HepG2 (cell line): ENCODE data around the gene ATXN1L. TPM values are rescaled to one million over a fixed set of nuclear protein-coding genes. Genes with fewer than 3 reads are reported as not detected.

Experiments
- ATAC-seq: fragments of 200-7000 bp; cut with Tn5 transposase; 3 replicates; pipeline ENCODE4 v1.9.1; 2020; ENCODE audit warnings: mild to moderate bottlenecking, moderate library complexity
- BruUV-seq: library from RNA; stranded (reverse); fragments of 400-500 nt; replicated peaks from 2 replicates; lab custom pipeline; 2021; lab: Mats Ljungman, UMichigan
- CTCF ChIA-PET: fragments of 300-600 bp; formaldehyde crosslinking; extraction: SDS; loops from one replicate; lab custom pipeline; 2021; ENCODE audit warnings: low total read pairs, inconsistent platforms, low intra/inter-chr PET ratio; lab: Yijun Ruan, JAX
- POLR2A ChIA-PET: fragments of 350-600 bp; sonication (Branson Sonifier 250); formaldehyde crosslinking; loops from one replicate; lab custom pipeline; 2020; ENCODE audit warnings: antibody characterized with exemption, inconsistent platforms; lab: Yijun Ruan, JAX
- DNase-seq: peaks from one replicate; pipeline ENCODE4 v3.0.0-alpha.2; 2015; ENCODE audit warnings: low spot score
- FAIRE-seq: peaks from 3 replicates; lab custom pipeline; 2011; peaks lifted over from hg19 to GRCh38; lab: Jason Lieb, UNC
- H2AFZ ChIP-seq: one replicate; pipeline ENCODE4 v1.6.1; 2011; ENCODE audit warnings: low read length, inconsistent platforms
- H3K27ac ChIP-seq: fragments of 300-600 bp; 3 replicates; pipeline ENCODE4 v1.8.0; 2011; ENCODE audit warnings: mixed run types, mild to moderate bottlenecking, mixed read lengths, low read length, inconsistent platforms; ENCODE audit not compliant: insufficient read depth; ENCODE audit errors: extremely low read length
- H3K27me3 ChIP-seq, 2 experiments: fragments of 200-600 bp in 1 of 2; 2 replicates in 1 of 2; 3 replicates in 1 of 2; pipeline versions ENCODE4 v1.6.0 to v1.8.0; 2011; ENCODE audit warnings: low read length in 2 of 2, mild to moderate bottlenecking in 2 of 2, moderate library complexity in 2 of 2, inconsistent platforms in 1 of 2; ENCODE audit not compliant: insufficient read depth in 2 of 2, control insufficient read depth in 1 of 2
- H3K36me3 ChIP-seq, 2 experiments: fragments of 200-600 bp in 1 of 2; replicated peaks in 1 of 2; 2 replicates in 1 of 2; 3 replicates in 1 of 2; pipeline versions ENCODE4 v1.5.1 to v1.8.0; 2011; ENCODE audit warnings: low read length in 2 of 2, inconsistent platforms in 1 of 2; ENCODE audit not compliant: insufficient read depth in 2 of 2, control insufficient read depth in 1 of 2
- H3K4me1 ChIP-seq: 2 replicates; pipeline ENCODE4 v1.5.1; 2012; ENCODE audit warnings: low read length, inconsistent platforms; ENCODE audit not compliant: insufficient read depth
- H3K4me2 ChIP-seq: 2 replicates; pipeline ENCODE4 v1.6.0; 2011; ENCODE audit warnings: low read depth, low read length, inconsistent platforms
- H3K4me3 ChIP-seq, 3 experiments: fragments of 200-600 bp in 1 of 3; sonication (generic), shearing (Covaris generic) in 1 of 3; replicated peaks in 1 of 3; 2 replicates each; pipeline ENCODE4 v1.5.1; 2011 to 2016; ENCODE audit warnings: low read length in 3 of 3, inconsistent platforms in 2 of 3, low read depth in 2 of 3, mild to moderate bottlenecking in 2 of 3, control low read depth in 1 of 3, mixed read lengths in 1 of 3; ENCODE audit not compliant: insufficient read depth in 1 of 3
- H3K79me2 ChIP-seq: one replicate; pipeline ENCODE4 v1.6.1; 2011; ENCODE audit warnings: low read length, inconsistent platforms; ENCODE audit not compliant: insufficient read depth
- H3K9ac ChIP-seq: 2 replicates; pipeline ENCODE4 v1.6.0; 2011; ENCODE audit warnings: mild to moderate bottlenecking, low read depth, low read length, inconsistent platforms; ENCODE audit not compliant: insufficient read depth
- H3K9me3 ChIP-seq: 2 replicates; pipeline ENCODE4 v1.5.1; 2012; ENCODE audit warnings: mild to moderate bottlenecking, low read length
- H4K20me1 ChIP-seq: 2 replicates; pipeline ENCODE4 v1.6.0; 2011; ENCODE audit warnings: inconsistent platforms, mild to moderate bottlenecking, low read length, moderate library complexity; ENCODE audit not compliant: insufficient read depth
- BATF2 ChIP-seq: sonication (generic); formaldehyde crosslinking; IDR thresholded peaks from 2 replicates; pipeline ENCODE4 v1.8.0; 2022; ENCODE audit warnings: mild to moderate bottlenecking, missing genetic modification reagents, moderate library complexity
- ELK4 ChIP-seq: sonication (generic); formaldehyde crosslinking; IDR thresholded peaks from 2 replicates; pipeline ENCODE4 v1.9.0; 2021; ENCODE audit warnings: missing genetic modification reagents, borderline replicate concordance
- ETS1 ChIP-seq: sonication (generic); formaldehyde crosslinking; IDR thresholded peaks from 2 replicates; pipeline ENCODE4 v1.4.0; 2020; ENCODE audit warnings: missing genetic modification reagents
- HBP1 ChIP-seq: IDR thresholded peaks from 2 replicates; pipeline ENCODE4 v1.6.1; 2016; ENCODE audit warnings: low read depth, control low read depth
- NR1H2 ChIP-seq: sonication (generic); formaldehyde crosslinking; IDR thresholded peaks from 2 replicates; pipeline ENCODE4 v1.8.1; 2022; ENCODE audit warnings: low read depth, missing genetic modification reagents, borderline replicate concordance
- TCF7 ChIP-seq: sonication (generic); IDR thresholded peaks from 2 replicates; pipeline ENCODE4 v1.6.1; 2016; ENCODE audit warnings: antibody characterized with exemption, low read depth
- ZFP82 ChIP-seq: sonication (generic); formaldehyde crosslinking; IDR thresholded peaks from 2 replicates; pipeline ENCODE4 v1.5.1; 2020; ENCODE audit warnings: mild to moderate bottlenecking, missing genetic modification reagents, borderline replicate concordance
- ZSCAN25 ChIP-seq: sonication (generic); formaldehyde crosslinking; IDR thresholded peaks from 2 replicates; pipeline ENCODE4 v1.8.0; 2022; ENCODE audit warnings: mild to moderate bottlenecking, missing genetic modification reagents
- WGBS: methylation state at CpG from one replicate; pipeline ENCODE4 v1.1.6; 2017; ENCODE audit warnings: low lambda C conversion rate; 5-methylcytosine and 5-hydroxymethylcytosine counted together
- in situ Hi-C: cut with HindIII; loops from 2 replicates; pipeline ENCODE4 v1.10.0; 2017; ENCODE audit warnings: low pct_unique_long_range_greater_than_20kb; ENCODE audit not compliant: extremely low pct_ligation_motif_present
- intact Hi-C: fragments of 100-400 bp; cut with micrococcal nuclease; formaldehyde crosslinking; loops from one replicate; pipeline ENCODE4 v1.10.0; 2022; ENCODE audit not compliant: unreplicated experiment
- polyA plus RNA-seq, 8 experiments: library from polyadenylated mRNA; depleted of rRNA in 3 of 8; stranded (reverse) in 7 of 8; unstranded in 1 of 8; fragments of >200 nt; fragmentation: Illumina TruSeq in 4 of 8; extraction: Trizol in 4 of 8; gene quantifications; 2 replicates each; pipeline versions ENCODE4 v1.2.1 to v1.2.3, GENCODE V29; 2011 to 2016; ENCODE audit warnings: low read depth in 4 of 8, missing spikeins in 1 of 8, mixed read lengths in 1 of 8; ENCODE audit not compliant: insufficient read depth in 1 of 8
- total RNA-seq, 5 experiments: library from RNA; depleted of rRNA; stranded (reverse); fragments of >200 nt; fragmentation: Illumina TruSeq; extraction: Trizol; gene quantifications; 2 replicates each; pipeline ENCODE4 v1.2.3, GENCODE V29; 2016; ENCODE audit warnings: low read depth in 1 of 5

Gene ATXN1L
- total and polyA plus RNA-seq, 2 of the 13 experiments (the other 11 are each of a cell fraction or from before 2014, with no cell fraction given) = 20.0 to 22.4 TPM

- TF ChIP-seq HBP1 (no peak), ZFP82 (CRISPR knock-in tag) (no peak), BATF2 (CRISPR knock-in tag) (no peak), ZSCAN25 (CRISPR knock-in tag) (no peak), NR1H2 (CRISPR knock-in tag) (no peak), ETS1 (CRISPR knock-in tag) (no peak), ELK4 (CRISPR knock-in tag) (no peak), TCF7 (no peak)
- ATAC-seq (no peak), FAIRE-seq (no peak), DNase-seq (no peak)
- peaks cover 8 to 41% of the 10 kb centered on the region in 2 experiments; a peak in 4 of 5 replicates for H3K36me3 ChIP-seq
- ChIA-PET CTCF (no interaction called here), POLR2A (no interaction called here)
- H3K4me1 ChIP-seq = peaks cover 15% of the 10 kb centered on the region
- no TSS peak for BruUV-seq
- H3K79me2 ChIP-seq = peaks cover 89% of the 10 kb centered on the region
- H3K4me3 ChIP-seq = no peak overlapping the region
- H3K9ac ChIP-seq = no peak overlapping the region
- H2AFZ ChIP-seq = no peak overlapping the region
- H3K4me2 ChIP-seq = no peak overlapping the region
- H4K20me1 ChIP-seq = peaks cover 30% of the 10 kb centered on the region
- intact Hi-C loops = no loop called here
- no peaks in the 10 kb centered on the region for H3K9me3 ChIP-seq
- 91% methylated on average over 2 of the region's 2 CpGs for WGBS
- no peak overlapping the region for H3K27ac ChIP-seq
- in situ Hi-C loops = no loop called here
- H3K27me3 ChIP-seq = no peaks in the 10 kb centered on the region
Measured at GRCh38 chr16:71796501-71797097, 49.2 kb upstream of the ATXN1L start.
